ENCODE measurements around the gene TM9SF3. TPM values are rescaled to one million over a fixed set of nuclear protein-coding genes. Genes with fewer than 3 reads are reported as not detected.
A peak's percentile ranks its signal among the peaks of the same experiment; 100 is the strongest.
"Not testable (repeated sequence)": the region's sequence is repeated elsewhere in the genome, so short reads cannot be mapped to it uniquely, and the experiment has no call there.

The TM9SF3 gene
- total RNA-seq, 2 donors from 2014 or later: 74.1 to 165 TPM

DNA sequence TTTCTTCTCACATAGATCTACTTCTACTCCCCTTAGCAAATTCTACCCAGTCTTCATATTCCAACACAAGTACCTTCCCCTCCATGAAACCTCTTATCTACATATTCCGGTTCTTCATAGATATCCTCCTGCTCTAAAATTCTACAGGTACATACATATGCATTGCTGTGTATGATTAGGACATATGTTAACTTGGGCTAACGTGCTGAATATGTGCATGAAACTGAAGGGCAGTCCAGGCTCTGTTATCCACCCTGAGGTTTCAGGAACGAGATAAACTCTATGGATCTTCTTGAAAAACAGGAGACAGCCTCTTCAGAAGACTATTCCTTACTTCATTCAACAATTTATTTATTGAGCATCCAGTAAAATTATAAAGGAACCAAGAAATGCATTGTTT, 31.5 kb downstream of the TM9SF3 start:
- TF ChIP-seq POLR2AphosphoS5 (IDR thresholded peaks at IDR 0.05) (no peak), CTCF (IDR thresholded peaks at IDR 0.05) (no peak), POLR2A (IDR thresholded peaks at IDR 0.05) (no peak)
- DNase-seq (ENCODE audit: low spot score): no peak
- intact Hi-C loops (cut with DNase I): no loop called here
- WGBS: 92% methylated on average over 3 of the region's 3 CpGs
- H3K27ac ChIP-seq: no peak overlapping the region
- no peaks in the 10 kb centered on the region for H3K27me3 ChIP-seq (replicated peaks; ENCODE audit: insufficient read depth)
- no peaks in the 10 kb centered on the region for H3K4me1 ChIP-seq (replicated peaks)
- H3K4me3 ChIP-seq: no peak overlapping the region
- H3K9me3 ChIP-seq: no peaks in the 10 kb centered on the region
- H3K36me3 ChIP-seq: no peaks in the 10 kb centered on the region

- DNase-seq (ENCODE audit: low spot score): no peak
- intact Hi-C loops (cut with DNase I): no loop called here
Observed at GRCh38 chr10:96548589-96548988, 38.2 kb downstream of the TM9SF3 start.

DNA sequence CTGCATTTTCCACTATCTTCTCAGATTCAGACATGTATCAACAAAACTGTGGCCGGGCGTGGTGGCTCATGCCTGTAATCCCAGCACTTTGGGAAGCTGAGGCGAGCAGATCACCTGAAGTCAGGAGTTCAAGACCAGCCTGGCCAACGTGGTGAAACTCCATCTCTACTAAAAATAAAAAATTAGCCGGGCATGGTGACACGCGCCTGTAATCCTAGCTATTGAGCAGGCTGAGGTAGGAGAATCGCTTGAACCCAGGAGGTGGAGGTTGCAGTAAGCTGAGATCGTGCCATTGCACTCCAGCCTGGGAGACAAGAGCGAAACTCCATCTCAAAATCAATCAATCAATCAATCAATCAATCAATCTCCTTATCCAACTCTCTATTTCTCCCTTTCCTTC, 41.3 kb downstream of the TM9SF3 start:
- H3K4me1 ChIP-seq (replicated peaks); H3K4me3 ChIP-seq; DNase-seq (ENCODE audit: low spot score); H3K27ac ChIP-seq; intact Hi-C loops (cut with DNase I); H3K27me3 ChIP-seq (replicated peaks; ENCODE audit: insufficient read depth); H3K9me3 ChIP-seq; H3K36me3 ChIP-seq: not testable (repeated sequence)
- 93% methylated on average over 10 of the region's 10 CpGs for WGBS

More at GRCh38 chr10:96548589-96548988, 38.2 kb downstream of the TM9SF3 start:
- H3K27ac ChIP-seq: no peak overlapping the region
- H3K9me3 ChIP-seq: no peaks in the 10 kb centered on the region
- H3K36me3 ChIP-seq: no peaks in the 10 kb centered on the region
- no peak for TF ChIP-seq POLR2AphosphoS5 (IDR thresholded peaks at IDR 0.05)
- TF ChIP-seq POLR2A (IDR thresholded peaks at IDR 0.05): no peak
- no peak for TF ChIP-seq CTCF (IDR thresholded peaks at IDR 0.05)
- H3K4me1 ChIP-seq (replicated peaks): no peaks in the 10 kb centered on the region
- H3K4me3 ChIP-seq: no peak overlapping the region
- no peaks in the 10 kb centered on the region for H3K27me3 ChIP-seq (replicated peaks; ENCODE audit: insufficient read depth)
- 63% methylated on average over 5 of the region's 5 CpGs for WGBS

DNA sequence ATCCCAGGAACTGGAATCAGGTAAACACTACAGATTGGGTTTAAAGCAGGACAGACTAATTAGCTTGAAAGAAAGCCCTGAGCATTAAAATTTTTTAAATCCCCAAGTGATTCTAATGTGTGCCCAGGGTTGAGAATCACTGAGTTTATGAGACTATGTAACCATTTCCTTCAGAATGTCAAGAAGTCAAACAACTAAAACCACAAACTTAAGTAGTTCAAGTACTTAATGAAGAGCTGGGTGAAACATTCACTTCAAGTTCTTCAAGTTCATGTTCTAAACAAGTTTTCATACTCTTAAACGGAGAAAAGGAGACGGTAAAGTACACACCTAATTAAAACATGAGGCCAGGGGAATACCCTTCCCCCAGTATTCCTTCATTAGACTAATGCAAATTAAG, 44.9 kb downstream of the TM9SF3 start:
- H3K27ac ChIP-seq: no peak overlapping the region
- intact Hi-C loops (cut with DNase I): no loop called here
- no peak for TF ChIP-seq CTCF (IDR thresholded peaks at IDR 0.05)
- TF ChIP-seq POLR2AphosphoS5 (IDR thresholded peaks at IDR 0.05): no peak
- no peak for TF ChIP-seq POLR2A (IDR thresholded peaks at IDR 0.05)
- H3K4me3 ChIP-seq: no peak overlapping the region
- WGBS: 67% methylated on average over 2 of the region's 2 CpGs
- H3K4me1 ChIP-seq (replicated peaks): peaks cover 6% of the 10 kb centered on the region
- H3K9me3 ChIP-seq: no peaks in the 10 kb centered on the region
- no peak for DNase-seq (ENCODE audit: low spot score)
- no peaks in the 10 kb centered on the region for H3K27me3 ChIP-seq (replicated peaks; ENCODE audit: insufficient read depth)
- H3K36me3 ChIP-seq: no peaks in the 10 kb centered on the region

DNA sequence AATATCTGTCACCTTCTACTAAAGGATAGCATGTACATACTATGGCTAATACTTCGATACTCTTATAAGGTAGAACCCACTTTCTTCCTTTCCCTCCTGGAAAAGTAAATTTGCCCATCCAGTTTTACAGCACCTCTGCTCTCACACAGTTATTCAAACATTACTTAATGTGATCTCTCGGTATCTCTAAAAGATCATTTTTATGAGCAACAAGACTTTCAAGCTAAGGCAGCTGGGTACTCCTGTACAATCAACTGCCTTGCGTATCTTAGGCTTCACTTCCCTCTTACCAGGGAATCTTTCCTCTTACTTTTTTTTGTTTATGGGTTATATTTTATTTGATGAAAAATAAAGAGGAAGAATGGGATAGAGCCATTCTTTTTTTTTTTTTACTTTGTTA, 46.6 kb downstream of the TM9SF3 start:
- intact Hi-C loops (cut with DNase I): no loop called here
- TF ChIP-seq POLR2AphosphoS5 (IDR thresholded peaks at IDR 0.05): peak; percentile 78
- no peak for TF ChIP-seq POLR2A (IDR thresholded peaks at IDR 0.05)
- H3K27ac ChIP-seq: no peak overlapping the region
- no peaks in the 10 kb centered on the region for H3K27me3 ChIP-seq (replicated peaks; ENCODE audit: insufficient read depth)
- H3K4me3 ChIP-seq: no peak overlapping the region
- peak; percentile 30 for DNase-seq (ENCODE audit: low spot score)
- H3K36me3 ChIP-seq: no peaks in the 10 kb centered on the region
- peaks cover 6% of the 10 kb centered on the region for H3K4me1 ChIP-seq (replicated peaks)
- no peaks in the 10 kb centered on the region for H3K9me3 ChIP-seq
- 54% methylated on average over 3 of the region's 3 CpGs for WGBS

- H3K4me1 ChIP-seq (replicated peaks): peaks cover 9% of the 10 kb centered on the region
- no peaks in the 10 kb centered on the region for H3K36me3 ChIP-seq
- DNase-seq (ENCODE audit: low spot score): no peak
- WGBS: 98% methylated on average over 1 of the region's 1 CpG
- no peak overlapping the region for H3K27ac ChIP-seq
- H3K4me3 ChIP-seq: no peak overlapping the region
- intact Hi-C loops (cut with DNase I): no loop called here
- H3K27me3 ChIP-seq (replicated peaks; ENCODE audit: insufficient read depth): no peaks in the 10 kb centered on the region
- TF ChIP-seq CTCF (IDR thresholded peaks at IDR 0.05) (no peak), POLR2A (IDR thresholded peaks at IDR 0.05) (no peak), POLR2AphosphoS5 (IDR thresholded peaks at IDR 0.05) (no peak)
- H3K9me3 ChIP-seq: no peaks in the 10 kb centered on the region
Observed at GRCh38 chr10:96538683-96539082, 48.1 kb downstream of the TM9SF3 start.
